M059J (cell line): ENCODE results near the gene SH2D1A. TPM values are rescaled to one million over a fixed set of nuclear protein-coding genes. Genes with fewer than 3 reads are reported as not detected.
"Not testable (repeated sequence)": the region's sequence is repeated elsewhere in the genome, so short reads cannot be mapped to it uniquely, and the experiment has no call there.

Source experiments
- DNase-seq: peaks from one replicate; pipeline ENCODE4 v3.0.0-alpha.2; 2012; ENCODE audit warnings: low read depth
- total RNA-seq: library from RNA; depleted of rRNA; stranded (reverse); fragments of >200 nt; shearing (Covaris generic); gene quantifications from 2 replicates; pipeline ENCODE4 v1.2.3, GENCODE V29; 2014

The SH2D1A gene
- total RNA-seq, 1 experiment from 2014 or later = not detected

DNA sequence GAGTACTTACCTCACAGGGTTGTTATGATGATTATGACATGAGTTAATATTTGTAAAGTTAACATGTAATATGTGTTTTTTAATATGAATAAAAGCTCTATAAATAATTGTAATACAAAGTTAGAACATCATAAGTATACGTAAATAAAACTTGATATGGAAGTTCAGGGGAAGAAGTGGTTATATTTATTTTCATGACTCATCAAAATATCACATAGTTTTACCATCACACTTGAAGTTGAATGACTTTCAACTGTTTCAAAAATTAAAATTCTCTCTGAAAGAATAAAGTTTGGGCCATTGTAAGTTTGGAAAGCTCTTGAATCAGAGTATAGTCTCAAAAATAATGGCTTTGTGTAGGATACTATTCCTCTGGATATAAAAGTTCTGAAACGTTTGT is 8.3 kb downstream of the SH2D1A start:
- DNase-seq = no peak

DNA sequence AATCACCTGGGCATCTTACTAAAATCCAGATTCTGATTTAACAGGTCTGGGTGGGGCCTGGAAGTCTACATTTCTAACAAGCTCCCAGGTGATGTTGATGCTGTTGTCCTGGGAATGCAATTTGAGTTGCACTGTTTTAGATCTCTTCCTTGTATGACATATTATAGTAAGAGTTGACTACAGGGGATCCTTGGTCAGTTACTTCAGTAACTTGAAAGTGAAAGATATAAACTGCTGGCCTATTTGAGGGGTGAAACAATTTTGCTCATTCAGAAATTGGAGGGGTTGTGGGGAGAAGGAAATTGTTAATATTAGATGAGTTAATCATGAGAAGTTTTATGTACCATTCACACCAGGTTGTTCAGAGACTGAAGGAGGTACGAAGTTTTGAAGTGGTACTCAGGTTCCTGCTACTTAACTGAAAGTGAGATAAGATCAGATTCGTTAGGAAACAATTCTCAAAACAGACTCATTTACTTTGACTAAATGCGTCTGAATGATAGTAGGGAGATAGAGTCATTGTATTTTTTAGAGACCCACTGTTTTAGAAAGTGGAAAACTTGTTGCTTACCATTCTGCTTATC is 12.5 kb downstream of the SH2D1A start:
- no peak for DNase-seq

DNA sequence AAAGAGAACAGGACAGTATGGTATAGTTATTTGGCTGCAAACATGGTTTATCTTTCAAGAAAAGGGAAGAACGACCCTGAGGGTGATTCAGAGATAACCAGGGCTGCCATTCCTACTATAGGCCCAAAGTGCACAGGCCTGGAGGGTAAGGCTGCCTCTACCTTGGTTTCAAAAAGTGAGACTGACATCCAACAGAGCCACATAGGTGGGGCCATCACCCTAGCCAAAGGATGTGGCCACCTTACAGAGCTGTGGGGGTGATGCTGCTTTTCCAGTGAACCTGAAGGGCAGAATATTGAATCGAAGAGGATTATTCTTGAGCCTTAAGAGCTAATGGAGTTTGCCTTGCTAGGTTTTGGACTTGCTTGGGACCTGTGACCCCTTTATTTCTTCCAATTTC is 15.7 kb downstream of the SH2D1A start:
- DNase-seq = no peak

DNA sequence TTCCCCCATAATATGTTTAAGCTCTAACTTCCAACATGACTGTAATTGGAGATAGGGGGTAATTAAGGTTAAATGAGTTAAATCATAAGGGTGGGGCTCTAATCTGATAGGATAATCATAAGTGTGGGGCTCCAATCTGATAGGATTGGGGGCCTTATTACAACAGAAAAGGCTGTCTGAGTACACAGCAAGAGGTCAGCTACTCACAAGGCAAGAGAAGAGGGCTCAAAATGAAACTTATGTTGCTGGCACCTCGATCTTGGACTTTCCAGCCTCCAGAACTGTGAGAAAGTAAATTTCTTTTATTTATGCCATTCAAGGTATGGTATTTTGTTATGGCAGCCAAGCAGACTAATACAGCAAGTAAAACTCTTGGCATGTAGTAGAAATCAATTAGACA is 16.4 kb downstream of the SH2D1A start:
- no peak for DNase-seq

DNA sequence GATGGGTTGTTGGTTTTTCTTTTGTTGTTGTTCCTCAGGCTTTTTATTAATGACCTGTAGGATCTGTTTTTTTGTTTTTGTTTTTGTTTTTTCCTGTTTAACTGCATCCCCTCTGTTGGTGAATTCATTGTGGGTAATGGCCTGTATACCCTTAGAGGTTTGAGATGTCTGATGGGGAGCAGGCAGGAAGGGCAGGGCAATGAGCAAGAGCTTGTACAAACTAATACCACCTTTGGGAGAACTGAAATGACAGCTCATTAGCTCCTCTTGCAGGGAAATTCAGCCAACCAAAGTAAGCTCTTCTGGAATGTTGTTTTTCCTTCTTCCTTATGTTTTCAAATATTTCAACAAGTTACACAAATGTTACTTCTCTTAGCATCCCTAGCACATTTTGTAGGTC is 23.4 kb downstream of the SH2D1A start:
- no peak for DNase-seq

DNA sequence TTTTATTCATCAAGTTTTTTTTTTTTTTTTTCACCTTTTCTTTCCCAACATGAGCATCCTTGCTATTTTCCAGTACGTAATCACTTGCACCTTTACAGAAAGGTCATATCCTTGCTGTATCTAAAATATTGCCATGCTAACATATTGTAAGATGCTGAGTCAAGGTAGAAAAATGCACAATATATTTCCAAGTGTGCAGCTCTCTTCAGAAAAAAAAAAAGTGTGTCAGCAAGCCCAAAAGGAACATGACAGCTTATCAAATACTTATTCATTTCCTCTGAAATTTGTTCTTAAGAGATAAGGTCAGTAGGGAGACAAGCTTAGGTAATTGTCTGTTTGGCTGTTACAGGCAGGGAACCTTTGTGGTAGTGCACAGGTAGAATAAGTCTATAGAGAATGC is 27.0 kb downstream of the SH2D1A start:
- DNase-seq = no peak

DNA sequence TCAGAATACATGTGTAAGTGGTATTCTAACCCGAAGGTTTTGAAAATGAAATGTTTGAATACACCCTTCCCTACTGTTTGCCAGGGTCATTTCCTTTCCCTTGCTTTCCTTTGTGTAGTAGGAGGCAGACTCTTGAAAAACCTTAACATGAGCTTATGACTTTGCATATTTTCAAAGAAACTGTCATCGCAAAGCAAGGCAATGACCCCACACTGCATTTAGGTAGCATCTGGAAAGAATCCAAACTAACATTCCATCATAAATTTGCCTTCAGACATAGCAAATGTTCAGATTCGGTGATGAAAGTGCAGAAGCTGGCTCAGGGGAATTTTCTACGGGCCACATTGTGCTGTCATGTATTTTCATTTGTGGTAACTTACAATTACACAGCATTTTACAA is 32.3 kb downstream of the SH2D1A start:
- DNase-seq = no peak

DNA sequence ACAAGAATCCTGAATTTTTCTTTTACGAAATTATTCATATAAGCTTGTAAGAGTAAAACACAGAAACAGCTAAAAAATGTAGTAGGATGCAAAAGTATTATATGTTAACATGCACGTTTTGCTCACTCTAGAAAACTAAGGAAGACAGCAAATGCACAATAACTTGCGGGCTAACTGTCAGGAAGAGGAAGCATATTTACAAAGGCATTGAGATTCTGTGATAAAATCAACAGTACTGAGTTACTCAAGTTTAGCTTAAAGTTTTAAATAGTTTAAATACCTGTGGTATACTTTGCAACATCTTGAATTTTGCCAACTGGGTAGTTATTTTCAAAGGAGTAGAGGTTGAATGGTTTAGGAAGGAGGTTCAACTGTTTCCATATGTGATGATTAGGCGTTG is 37.0 kb downstream of the SH2D1A start:
- peak; percentile 3 for DNase-seq

DNA sequence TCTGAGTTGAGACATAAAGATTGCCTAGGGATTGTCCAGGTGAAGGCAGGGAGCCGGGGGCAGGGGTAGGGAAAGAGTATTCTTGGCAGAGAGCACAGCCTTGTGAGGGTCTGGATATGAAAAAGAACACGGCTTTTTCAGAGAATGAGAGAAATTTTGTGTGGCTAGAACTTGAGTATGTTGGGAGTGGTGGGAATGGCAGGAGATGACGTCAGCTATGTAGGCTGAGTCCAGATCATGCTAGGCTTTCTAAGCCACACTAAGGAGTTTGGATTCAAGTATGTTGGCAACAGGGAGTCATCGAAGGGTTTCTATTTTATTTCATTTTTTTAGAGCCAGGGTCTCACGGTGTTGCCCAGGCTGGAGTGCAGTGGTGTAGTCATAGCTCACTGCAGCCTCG is 40.0 kb downstream of the SH2D1A start:
- DNase-seq = no peak

DNA sequence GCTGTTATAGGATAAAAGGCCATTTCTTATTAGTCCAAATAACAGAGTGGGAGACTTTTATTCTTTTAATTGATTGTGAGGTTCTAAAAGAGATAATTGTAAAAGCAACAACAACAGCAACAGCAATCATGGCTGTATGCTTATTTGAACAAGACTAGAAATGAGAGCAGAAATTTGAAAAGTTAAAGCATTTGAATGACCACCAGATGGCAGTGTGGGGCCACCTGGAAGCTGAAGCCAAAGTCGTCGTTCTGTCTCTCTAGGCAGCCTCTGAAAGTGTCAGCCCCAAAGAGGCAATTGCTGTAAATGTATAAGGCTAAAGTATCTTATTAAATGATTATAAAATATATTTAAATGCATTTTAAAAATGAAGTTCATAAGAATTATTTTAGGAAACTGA is 42.2 kb downstream of the SH2D1A start:
- peak; percentile 50 for DNase-seq

DNA sequence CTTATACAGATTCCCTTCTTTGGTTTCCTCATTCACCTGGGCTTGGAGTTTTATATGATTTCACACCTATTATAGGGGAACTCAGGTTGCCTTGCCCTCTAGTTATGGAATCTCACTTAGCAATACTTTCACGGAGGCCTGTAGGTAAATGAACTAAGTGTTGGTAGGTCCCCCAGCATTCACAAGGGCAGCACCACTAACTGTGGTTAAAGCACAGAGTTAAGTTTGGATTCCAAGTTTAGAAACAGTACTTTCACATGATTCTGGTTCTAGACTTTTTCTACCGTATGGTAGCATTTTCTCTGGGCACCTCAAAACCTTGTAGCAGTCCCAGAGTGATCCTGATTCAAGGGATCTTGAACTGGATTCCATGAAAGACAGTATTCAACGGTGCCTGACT is 46.4 kb downstream of the SH2D1A start:
- no peak for DNase-seq

DNA sequence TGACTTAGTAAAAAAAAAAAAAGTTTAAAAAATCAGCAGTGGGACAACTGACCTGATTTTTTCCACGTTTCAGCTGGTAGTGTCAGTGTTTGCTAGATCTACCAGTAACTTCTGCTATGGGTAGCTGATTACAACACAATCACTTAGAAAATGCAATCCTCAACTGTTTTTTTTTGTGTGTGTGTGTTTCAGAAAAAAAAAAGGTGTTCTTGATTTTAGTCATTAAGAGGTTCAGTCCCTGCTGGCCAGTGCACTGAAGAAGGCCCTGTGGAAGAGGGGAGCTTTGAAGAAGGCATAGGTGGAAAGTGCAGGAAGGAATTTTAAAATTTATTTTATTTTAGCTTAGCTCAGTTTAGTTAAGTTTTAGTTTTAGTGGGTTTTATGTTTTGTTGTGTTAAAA is 46.9 kb downstream of the SH2D1A start:
- no peak for DNase-seq

DNA sequence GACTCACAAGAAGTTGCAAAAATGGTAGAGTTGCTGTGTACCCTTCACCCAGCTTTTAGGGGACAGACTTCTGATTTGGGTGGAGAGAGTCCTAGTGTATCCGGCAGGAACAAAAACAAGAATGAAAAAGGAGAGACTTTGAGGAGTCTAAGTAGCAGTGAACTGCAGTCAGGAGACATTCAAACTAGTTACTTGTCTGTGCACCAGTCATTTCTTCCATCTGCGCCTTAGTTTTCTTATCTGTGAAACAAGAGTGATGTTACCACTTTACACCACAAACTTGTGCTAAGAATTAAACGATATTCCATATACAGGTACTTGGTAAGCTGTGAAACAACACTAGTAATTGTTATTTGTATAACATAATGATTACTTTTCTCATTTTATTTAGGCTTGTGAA is 47.3 kb downstream of the SH2D1A start:
- DNase-seq = no peak

DNA sequence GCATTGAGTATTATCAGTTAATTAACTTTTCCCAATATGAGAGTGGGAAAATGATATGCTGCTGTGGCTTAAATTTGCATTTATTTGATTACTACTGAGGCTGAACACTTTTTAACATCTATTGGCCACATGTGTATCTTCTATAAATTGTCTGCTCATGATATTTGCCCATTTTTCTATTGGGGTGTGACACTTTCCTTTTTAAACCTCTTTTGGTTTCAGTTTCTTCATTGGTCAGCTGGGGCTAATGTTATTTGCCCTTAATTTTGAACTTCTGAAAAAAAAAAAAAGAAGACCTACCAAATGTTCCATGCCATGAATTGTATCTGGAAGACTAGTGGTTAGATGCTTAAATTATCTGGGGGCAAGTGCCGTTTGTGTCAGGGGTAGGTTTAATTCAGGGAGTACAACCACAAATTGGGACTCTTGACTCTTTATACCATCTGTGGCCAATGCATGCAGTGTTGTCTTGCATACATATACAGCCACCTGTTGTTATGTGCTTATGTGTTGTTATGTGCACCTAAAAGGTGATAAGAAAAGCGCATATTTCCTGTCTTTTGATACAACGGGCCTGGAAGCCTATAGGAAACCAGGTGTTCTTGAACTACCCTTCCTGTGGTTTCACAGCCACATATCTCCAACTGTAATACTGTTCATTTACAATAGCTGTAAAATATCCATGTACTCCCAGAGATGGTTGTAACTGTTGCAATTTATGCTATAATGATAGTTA is 49.0 kb downstream of the SH2D1A start:
- DNase-seq = no peak

DNA sequence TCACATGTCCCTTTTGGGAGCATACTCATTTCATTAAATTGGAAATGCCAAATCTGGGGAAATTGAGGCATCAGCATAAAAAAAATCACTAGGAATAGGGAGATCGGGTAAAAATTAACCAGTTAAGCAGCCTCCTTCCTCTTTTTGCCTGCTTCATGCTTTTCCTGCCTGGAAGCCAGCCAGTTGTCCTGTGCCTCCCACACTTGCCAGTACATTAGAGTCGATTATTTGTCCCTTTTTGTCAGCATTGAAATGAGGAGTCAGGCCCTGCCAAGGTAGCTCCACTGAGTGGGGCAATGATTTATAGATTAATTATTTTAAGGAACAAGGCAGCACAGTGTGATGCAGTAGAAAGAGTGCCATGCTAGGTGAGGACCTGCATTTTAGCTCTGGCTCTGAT is 55.3 kb downstream of the SH2D1A start:
- DNase-seq = no peak

DNA sequence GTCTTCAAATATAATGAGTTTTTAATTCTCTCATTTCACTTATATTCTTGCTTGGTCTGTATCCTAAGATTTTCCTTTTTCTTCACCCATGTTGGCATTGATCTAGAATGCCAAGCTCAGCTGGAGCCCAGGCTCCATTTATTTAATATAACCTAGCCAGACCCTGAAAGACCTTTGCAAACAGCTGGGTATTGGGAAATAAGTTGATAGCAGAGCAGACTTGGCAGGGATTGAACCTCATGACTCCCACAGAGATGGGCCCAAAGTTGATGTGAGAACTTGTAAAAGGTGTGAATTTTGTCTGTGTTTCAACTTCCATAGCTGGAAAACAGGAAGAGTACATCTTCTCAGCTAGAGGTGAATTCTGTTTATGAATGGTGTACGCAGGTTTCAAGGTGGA is 59.5 kb downstream of the SH2D1A start:
- DNase-seq = no peak

DNA sequence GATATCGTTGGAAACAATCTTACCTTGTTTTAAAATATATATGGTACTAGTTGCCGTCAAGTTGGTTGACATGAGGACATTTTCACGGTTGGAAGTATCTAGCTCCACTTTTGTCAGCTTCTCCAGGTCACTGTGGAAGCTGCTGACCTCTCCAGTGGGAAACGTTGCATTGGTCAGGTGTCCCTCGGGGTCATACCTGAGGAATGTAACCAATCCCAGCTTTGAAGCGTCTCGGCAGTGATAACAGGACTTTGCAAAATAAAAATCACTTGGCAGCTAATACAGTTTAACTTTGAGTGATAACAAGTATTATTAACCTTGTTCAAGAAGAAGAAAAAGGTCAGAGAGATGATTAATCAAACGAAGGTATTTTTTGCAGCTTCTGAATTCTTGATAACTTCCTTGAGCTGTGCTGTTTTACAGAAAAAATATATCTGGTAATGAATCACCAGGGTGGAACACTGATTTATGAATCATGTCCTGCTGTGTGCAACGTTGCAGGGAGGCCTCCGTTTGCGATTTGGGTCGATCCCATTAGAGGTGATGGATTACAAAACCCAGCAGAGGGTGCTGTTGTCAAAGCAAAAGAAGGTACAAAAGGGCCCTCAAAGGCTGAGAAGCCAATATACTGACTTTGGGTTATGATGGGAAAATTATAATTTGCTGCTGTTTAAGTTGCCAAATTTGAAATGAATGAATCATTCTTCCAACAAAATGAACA is 60.1 kb downstream of the SH2D1A start:
- peak; percentile 74 for DNase-seq

DNA sequence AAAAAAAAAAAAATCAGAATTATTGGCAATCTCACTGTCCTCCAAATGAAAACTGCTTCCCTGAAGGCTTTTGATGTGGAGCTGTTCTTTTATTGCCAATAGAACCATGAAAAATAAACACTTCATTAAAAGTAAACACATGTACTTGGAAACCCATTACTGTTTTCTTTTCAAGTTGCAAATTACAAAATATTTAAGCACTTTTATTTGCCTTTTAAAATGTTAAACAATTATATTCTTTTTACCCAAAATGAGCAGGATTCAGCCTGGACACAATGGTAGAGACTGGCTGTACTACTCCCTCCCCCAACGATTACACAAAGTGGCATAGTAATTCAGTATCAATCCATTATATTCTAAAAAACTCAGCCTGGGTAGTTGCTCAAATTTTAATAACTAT is 60.9 kb downstream of the SH2D1A start:
- no peak for DNase-seq

DNA sequence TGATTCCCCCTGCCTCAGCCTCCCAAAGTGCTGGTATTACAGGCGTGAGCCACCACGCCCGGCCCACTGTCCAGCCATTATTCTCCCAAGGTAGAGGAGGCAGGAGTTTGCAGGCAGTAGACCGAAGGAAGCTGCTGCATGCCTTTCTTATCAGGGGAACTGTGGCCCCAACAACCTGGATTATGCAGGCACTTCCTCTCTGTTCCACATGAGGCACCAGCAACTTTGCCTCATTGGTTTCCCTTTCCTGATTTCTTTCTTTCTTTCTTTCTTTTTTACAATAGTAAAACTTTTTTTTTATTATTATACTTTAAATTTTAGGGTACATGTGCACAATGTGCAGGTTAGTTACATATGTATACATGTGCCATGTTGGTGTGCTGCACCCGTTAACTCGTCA is 62.0 kb downstream of the SH2D1A start:
- DNase-seq = not testable (repeated sequence)

DNA sequence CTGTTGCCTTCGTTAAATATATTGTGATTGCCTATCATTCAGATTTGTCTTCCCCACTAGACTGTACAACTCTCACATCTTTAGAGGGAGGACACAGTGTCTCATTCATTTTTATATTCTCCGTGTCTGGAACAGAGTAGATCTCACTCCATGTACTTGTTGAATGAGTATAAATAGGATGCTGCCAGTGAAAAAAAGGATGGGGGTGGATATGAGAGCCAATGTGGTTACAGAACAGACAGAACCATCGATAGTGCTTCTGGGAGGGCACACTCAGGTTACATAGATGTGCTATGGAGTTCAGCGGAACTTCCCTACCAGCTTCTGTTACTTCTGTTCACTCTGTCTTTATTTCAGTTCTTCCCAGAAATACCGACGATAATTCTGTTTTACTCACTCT is 66.9 kb downstream of the SH2D1A start:
- no peak for DNase-seq

DNA sequence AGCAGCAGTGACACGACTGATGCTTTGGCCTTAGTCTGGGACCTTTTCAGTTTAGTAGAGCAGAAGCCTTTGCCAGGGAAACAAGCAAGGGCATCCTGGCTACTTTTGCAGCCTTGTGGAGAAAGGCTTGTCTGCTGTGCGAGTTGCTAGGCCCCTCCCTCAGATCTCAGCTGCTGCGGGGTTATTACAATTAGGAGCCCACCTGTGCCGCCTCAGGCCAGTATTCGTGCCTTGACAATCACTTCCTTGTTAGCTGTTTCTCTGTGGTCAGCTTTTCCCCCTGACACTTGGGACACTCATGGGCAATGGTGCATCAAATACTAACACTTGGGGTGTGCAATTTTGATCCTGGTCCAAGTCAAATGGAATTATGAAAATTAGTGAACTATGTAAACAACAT is 67.9 kb downstream of the SH2D1A start:
- no peak for DNase-seq

DNA sequence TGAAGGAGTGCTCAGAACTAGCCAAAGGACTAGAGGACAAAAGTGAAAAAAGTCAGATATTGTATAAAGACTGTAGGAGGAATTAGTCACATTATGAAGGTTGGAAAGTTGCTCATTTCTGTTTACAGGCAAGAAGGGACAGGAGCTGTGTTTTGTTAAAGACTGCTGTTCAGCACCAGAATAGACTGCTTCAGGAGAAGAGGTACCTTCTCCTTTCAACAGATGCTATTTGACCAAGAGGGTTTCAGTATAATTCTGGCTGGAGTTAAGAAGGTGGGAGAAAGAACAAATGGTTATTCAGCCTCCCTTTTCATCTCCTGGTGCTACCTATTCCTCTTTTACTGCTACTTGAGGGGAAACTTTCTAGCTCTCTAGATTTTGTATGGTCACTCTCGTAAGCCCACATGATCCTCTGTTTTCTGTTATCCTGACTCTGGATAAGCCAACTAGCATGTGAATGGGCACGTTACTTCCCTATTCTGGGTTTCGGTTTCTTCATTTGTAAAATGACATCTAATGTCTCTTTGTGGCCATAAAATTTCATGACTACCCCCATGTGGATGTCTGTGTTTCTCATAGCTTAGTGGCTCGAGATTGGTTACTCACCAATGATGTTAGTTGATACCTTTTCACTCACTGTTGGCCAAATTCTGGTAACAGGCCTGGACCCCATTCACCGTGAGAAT is 68.9 kb downstream of the SH2D1A start:
- DNase-seq = no peak
